SKM-1 (cell line): ENCODE measurements around the gene DENND2A.
"Not testable (repeated sequence)": the region's sequence is repeated elsewhere in the genome, so short reads cannot be mapped to it uniquely, and the experiment has no call there.

ENCODE experiments used
- DNase-seq: peaks from one replicate; lab custom pipeline; 2025; ENCODE audit not compliant: unreplicated experiment; lab: John Stamatoyannopoulos, UW

The DENND2A gene

GRCh38 chr7:140640727-140641523, at the start of gene DENND2A:
Gene DENND2A, minus strand, starts transcription at chr7:140640813. Its CDS starts 38,416 bp downstream, at chr7:140602397.
- no peak for DNase-seq

GRCh38 chr7:140689199-140690152, 48.9 kb upstream of the DENND2A start:
- DNase-seq, result no peak

- no peak for DNase-seq
Measured at GRCh38 chr7:140688341-140688740, 47.7 kb upstream of the DENND2A start.

- DNase-seq, result no peak
Measured at GRCh38 chr7:140686921-140687320, 46.3 kb upstream of the DENND2A start.

GRCh38 chr7:140685407-140686087, 44.9 kb upstream of the DENND2A start:
- no peak for DNase-seq

GRCh38 chr7:140684066-140684950, 43.7 kb upstream of the DENND2A start:
- no peak for DNase-seq

GRCh38 chr7:140683657-140684056, 43.0 kb upstream of the DENND2A start:
- no peak for DNase-seq

GRCh38 chr7:140681766-140682165, 41.2 kb upstream of the DENND2A start:
- no peak for DNase-seq

- no peak for DNase-seq
Measured at GRCh38 chr7:140680886-140681285, 40.3 kb upstream of the DENND2A start.

- no peak for DNase-seq
Measured at GRCh38 chr7:140679186-140679585, 38.6 kb upstream of the DENND2A start.

- no peak for DNase-seq
Measured at GRCh38 chr7:140678816-140679130, 38.2 kb upstream of the DENND2A start.

GRCh38 chr7:140678081-140678815, 37.6 kb upstream of the DENND2A start:
- DNase-seq, result no peak

- DNase-seq, result no peak
Measured at GRCh38 chr7:140677496-140677895, 36.9 kb upstream of the DENND2A start.

- not testable (repeated sequence) for DNase-seq
Measured at GRCh38 chr7:140676956-140677355, 36.3 kb upstream of the DENND2A start.

GRCh38 chr7:140676306-140676705, 35.7 kb upstream of the DENND2A start:
- DNase-seq, result no peak

GRCh38 chr7:140675726-140676125, 35.1 kb upstream of the DENND2A start:
- DNase-seq, result no peak

GRCh38 chr7:140674899-140675701, 34.5 kb upstream of the DENND2A start:
- DNase-seq, result peak; percentile 33

- DNase-seq, result no peak
Measured at GRCh38 chr7:140674356-140674800, 33.8 kb upstream of the DENND2A start.

- DNase-seq, result no peak
Measured at GRCh38 chr7:140673774-140674155, 33.2 kb upstream of the DENND2A start.
